Upper lobe of left lung (tissue), 4 donors: Measurements from ENCODE around the gene ATAD3A.

ENCODE experiments used
- CTCF ChIP-seq, 6 experiments: fragments of 450-650 bp in 4 of 6; fragments of 200-600 bp in 2 of 6; sonication (generic) in 2 of 6; IDR thresholded peaks; one replicate each; pipeline ENCODE4 v1.5.1; 2016 to 2019; ENCODE audit warnings: antibody characterized with exemption in 6 of 6
- EP300 ChIP-seq, 4 donors: sonication (generic); formaldehyde crosslinking; IDR thresholded peaks; one replicate each; pipeline ENCODE4 v1.5.1; 2017; ENCODE audit warnings: antibody characterized with exemption in 4 of 4, control low read depth in 2 of 4
- POLR2AphosphoS5 ChIP-seq, 2 donors: sonication (generic); formaldehyde crosslinking; IDR thresholded peaks; one replicate each; pipeline ENCODE4 v1.5.1; 2017; ENCODE audit warnings: antibody characterized with exemption in 2 of 2

GRCh38 chr1:1540818-1541628 lies 29.1 kb downstream of the ATAD3A start:
- no peak for TF ChIP-seq CTCF (IDR thresholded peaks at IDR 0.05)
- TF ChIP-seq EP300 (IDR thresholded peaks at IDR 0.05): no peak
- no peak for TF ChIP-seq POLR2AphosphoS5 (IDR thresholded peaks at IDR 0.05)
